Liver (tissue), 3 donors: ENCODE data around the gene ANKS1A.
"Not testable (repeated sequence)": the region's sequence is repeated elsewhere in the genome, so short reads cannot be mapped to it uniquely, and the experiment has no call there.

Experiments used
- FOXA1 ChIP-seq: IDR thresholded peaks from 2 replicates; pipeline ENCODE4 v1.6.1; 2016; ENCODE audit warnings: antibody characterized with exemption
- GABPA ChIP-seq, 2 donors: IDR thresholded peaks in 1 of 2; conservative IDR thresholded peaks in 1 of 2; 2 replicates each; pipeline ENCODE4 v1.6.1; 2016; ENCODE audit warnings: antibody characterized with exemption in 2 of 2, mild to moderate bottlenecking in 1 of 2, moderate library complexity in 1 of 2
- JUND ChIP-seq, 2 donors: IDR thresholded peaks; 2 replicates each; pipeline ENCODE4 v1.6.1; 2016; ENCODE audit warnings: antibody characterized with exemption in 2 of 2
- RAD21 ChIP-seq, 2 donors: IDR thresholded peaks; 2 replicates each; pipeline ENCODE4 v1.6.1; 2016; ENCODE audit warnings: antibody characterized with exemption in 2 of 2, mild to moderate bottlenecking in 2 of 2
- RXRA ChIP-seq, 2 donors: IDR thresholded peaks; 2 replicates each; pipeline ENCODE4 v1.6.1; 2017 to 2018; ENCODE audit warnings: antibody characterized with exemption in 2 of 2, mild to moderate bottlenecking in 1 of 2
- SP1 ChIP-seq: IDR thresholded peaks from 2 replicates; pipeline ENCODE4 v1.6.1; 2018; ENCODE audit warnings: antibody characterized with exemption, mild to moderate bottlenecking
- TAF1 ChIP-seq: conservative IDR thresholded peaks from 2 replicates; pipeline ENCODE4 v1.6.1; 2016; ENCODE audit warnings: antibody characterized with exemption, mild to moderate bottlenecking
- YY1 ChIP-seq: IDR thresholded peaks from 2 replicates; pipeline ENCODE4 v1.6.1; 2016; ENCODE audit warnings: antibody characterized with exemption, mild to moderate bottlenecking
- TF ChIP-seq, protein P1 (sequence below): fragments of 150-350 bp; IDR thresholded peaks from 2 replicates; pipeline ENCODE4 v1.5.1; 2017; ENCODE audit warnings: improper control_type of control experiment, low read depth, low read length; ENCODE audit not compliant: missing input control
- TF ChIP-seq, protein P2 (sequence below): IDR thresholded peaks from 2 replicates; pipeline ENCODE4 v1.6.1; 2016; ENCODE audit warnings: antibody characterized with exemption
- TF ChIP-seq, protein P3 (sequence below): IDR thresholded peaks from 2 replicates; pipeline ENCODE4 v1.6.1; 2016; ENCODE audit warnings: antibody characterized with exemption
- TF ChIP-seq, protein P4 (sequence below): IDR thresholded peaks from 2 replicates; pipeline ENCODE4 v1.6.1; 2016; ENCODE audit warnings: antibody characterized with exemption, mild to moderate bottlenecking
- TF ChIP-seq, protein P5 (sequence below): IDR thresholded peaks from 2 replicates; pipeline ENCODE4 v1.6.1; 2016; ENCODE audit warnings: antibody characterized with exemption
- donor health status: healthy.
- donor health status: healthy.

DNA sequence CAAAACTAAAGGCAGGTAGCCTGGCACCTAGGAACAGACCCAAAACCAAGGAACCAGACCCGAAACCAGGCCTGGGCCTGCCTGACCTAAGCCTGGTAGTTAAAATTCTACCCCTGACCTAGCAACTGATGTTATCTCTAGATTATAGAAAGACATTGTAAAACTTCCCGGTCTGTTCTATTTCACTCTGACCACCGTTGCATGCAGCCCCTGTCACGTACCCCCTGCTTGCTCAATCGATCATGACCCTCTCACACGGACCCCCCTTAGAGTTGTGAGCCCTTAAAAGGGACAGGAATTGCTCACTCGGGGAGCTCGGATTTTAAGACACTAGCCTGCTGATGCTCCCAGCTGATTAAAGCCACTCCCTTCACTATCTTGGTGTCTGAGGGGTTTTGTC is 109.4 kb downstream of the ANKS1A start:
- TF ChIP-seq, protein P1, sequence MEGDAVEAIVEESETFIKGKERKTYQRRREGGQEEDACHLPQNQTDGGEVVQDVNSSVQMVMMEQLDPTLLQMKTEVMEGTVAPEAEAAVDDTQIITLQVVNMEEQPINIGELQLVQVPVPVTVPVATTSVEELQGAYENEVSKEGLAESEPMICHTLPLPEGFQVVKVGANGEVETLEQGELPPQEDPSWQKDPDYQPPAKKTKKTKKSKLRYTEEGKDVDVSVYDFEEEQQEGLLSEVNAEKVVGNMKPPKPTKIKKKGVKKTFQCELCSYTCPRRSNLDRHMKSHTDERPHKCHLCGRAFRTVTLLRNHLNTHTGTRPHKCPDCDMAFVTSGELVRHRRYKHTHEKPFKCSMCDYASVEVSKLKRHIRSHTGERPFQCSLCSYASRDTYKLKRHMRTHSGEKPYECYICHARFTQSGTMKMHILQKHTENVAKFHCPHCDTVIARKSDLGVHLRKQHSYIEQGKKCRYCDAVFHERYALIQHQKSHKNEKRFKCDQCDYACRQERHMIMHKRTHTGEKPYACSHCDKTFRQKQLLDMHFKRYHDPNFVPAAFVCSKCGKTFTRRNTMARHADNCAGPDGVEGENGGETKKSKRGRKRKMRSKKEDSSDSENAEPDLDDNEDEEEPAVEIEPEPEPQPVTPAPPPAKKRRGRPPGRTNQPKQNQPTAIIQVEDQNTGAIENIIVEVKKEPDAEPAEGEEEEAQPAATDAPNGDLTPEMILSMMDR = not testable (repeated sequence)
- TF ChIP-seq JUND (IDR thresholded peaks at IDR 0.05); RAD21 (IDR thresholded peaks at IDR 0.05); TAF1; RXRA (IDR thresholded peaks at IDR 0.05); FOXA1; YY1; SP1; GABPA (IDR thresholded peaks at IDR 0.05 in 1 of 2, conservative IDR thresholded peaks at IDR 0.05 in 1 of 2): not testable (repeated sequence)
- TF ChIP-seq, protein P2, sequence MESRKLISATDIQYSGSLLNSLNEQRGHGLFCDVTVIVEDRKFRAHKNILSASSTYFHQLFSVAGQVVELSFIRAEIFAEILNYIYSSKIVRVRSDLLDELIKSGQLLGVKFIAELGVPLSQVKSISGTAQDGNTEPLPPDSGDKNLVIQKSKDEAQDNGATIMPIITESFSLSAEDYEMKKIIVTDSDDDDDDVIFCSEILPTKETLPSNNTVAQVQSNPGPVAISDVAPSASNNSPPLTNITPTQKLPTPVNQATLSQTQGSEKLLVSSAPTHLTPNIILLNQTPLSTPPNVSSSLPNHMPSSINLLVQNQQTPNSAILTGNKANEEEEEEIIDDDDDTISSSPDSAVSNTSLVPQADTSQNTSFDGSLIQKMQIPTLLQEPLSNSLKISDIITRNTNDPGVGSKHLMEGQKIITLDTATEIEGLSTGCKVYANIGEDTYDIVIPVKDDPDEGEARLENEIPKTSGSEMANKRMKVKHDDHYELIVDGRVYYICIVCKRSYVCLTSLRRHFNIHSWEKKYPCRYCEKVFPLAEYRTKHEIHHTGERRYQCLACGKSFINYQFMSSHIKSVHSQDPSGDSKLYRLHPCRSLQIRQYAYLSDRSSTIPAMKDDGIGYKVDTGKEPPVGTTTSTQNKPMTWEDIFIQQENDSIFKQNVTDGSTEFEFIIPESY = not testable (repeated sequence)
- TF ChIP-seq, protein P3, sequence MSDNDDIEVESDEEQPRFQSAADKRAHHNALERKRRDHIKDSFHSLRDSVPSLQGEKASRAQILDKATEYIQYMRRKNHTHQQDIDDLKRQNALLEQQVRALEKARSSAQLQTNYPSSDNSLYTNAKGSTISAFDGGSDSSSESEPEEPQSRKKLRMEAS = not testable (repeated sequence)
- TF ChIP-seq, protein P4, sequence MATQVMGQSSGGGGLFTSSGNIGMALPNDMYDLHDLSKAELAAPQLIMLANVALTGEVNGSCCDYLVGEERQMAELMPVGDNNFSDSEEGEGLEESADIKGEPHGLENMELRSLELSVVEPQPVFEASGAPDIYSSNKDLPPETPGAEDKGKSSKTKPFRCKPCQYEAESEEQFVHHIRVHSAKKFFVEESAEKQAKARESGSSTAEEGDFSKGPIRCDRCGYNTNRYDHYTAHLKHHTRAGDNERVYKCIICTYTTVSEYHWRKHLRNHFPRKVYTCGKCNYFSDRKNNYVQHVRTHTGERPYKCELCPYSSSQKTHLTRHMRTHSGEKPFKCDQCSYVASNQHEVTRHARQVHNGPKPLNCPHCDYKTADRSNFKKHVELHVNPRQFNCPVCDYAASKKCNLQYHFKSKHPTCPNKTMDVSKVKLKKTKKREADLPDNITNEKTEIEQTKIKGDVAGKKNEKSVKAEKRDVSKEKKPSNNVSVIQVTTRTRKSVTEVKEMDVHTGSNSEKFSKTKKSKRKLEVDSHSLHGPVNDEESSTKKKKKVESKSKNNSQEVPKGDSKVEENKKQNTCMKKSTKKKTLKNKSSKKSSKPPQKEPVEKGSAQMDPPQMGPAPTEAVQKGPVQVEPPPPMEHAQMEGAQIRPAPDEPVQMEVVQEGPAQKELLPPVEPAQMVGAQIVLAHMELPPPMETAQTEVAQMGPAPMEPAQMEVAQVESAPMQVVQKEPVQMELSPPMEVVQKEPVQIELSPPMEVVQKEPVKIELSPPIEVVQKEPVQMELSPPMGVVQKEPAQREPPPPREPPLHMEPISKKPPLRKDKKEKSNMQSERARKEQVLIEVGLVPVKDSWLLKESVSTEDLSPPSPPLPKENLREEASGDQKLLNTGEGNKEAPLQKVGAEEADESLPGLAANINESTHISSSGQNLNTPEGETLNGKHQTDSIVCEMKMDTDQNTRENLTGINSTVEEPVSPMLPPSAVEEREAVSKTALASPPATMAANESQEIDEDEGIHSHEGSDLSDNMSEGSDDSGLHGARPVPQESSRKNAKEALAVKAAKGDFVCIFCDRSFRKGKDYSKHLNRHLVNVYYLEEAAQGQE = not testable (repeated sequence)
- TF ChIP-seq, protein P5, sequence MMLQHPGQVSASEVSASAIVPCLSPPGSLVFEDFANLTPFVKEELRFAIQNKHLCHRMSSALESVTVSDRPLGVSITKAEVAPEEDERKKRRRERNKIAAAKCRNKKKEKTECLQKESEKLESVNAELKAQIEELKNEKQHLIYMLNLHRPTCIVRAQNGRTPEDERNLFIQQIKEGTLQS = not testable (repeated sequence)
